ENCODE results near the gene CDKAL1.
"Not testable (repeated sequence)": the region's sequence is repeated elsewhere in the genome, so short reads cannot be mapped to it uniquely, and the experiment has no call there.

Gene CDKAL1

GRCh38 chr6:20710341-20710740 lies 176.1 kb downstream of the CDKAL1 start:
- Histone ChIP-seq H3K36me3 (ENCODE audit: control insufficient read depth in 1 of 2, insufficient read depth in 2 of 2, low read length in 2 of 2) (no peaks in the 10 kb centered on the region), H3K9me3 (ENCODE audit: control insufficient read depth in 1 of 2, low read length in 2 of 2) (no peaks in the 10 kb centered on the region), H3K27me3 (ENCODE audit: control insufficient read depth in 1 of 2, insufficient read depth in 2 of 2, low read length in 2 of 2) (no peaks in the 10 kb centered on the region), H3K9ac (ENCODE audit: low read depth in 1 of 2, low read length in 2 of 2) (no peak overlapping the region), H3K4me3 (ENCODE audit: low read depth in 1 of 2, low read length in 2 of 2) (no peak overlapping the region), H3K4me1 (ENCODE audit: control insufficient read depth in 1 of 2, insufficient read depth in 2 of 2, low read length in 2 of 2) (no peaks in the 10 kb centered on the region), H3K27ac (ENCODE audit: low read depth, low read length) (no peak overlapping the region)

GRCh38 chr6:20711518-20711917 lies 177.3 kb downstream of the CDKAL1 start:
- Histone ChIP-seq H3K4me1 (ENCODE audit: control insufficient read depth in 1 of 2, insufficient read depth in 2 of 2, low read length in 2 of 2) (no peaks in the 10 kb centered on the region), H3K4me3 (ENCODE audit: low read depth in 1 of 2, low read length in 2 of 2) (no peak overlapping the region), H3K9ac (ENCODE audit: low read depth in 1 of 2, low read length in 2 of 2) (no peak overlapping the region), H3K27me3 (ENCODE audit: control insufficient read depth in 1 of 2, insufficient read depth in 2 of 2, low read length in 2 of 2) (no peaks in the 10 kb centered on the region), H3K27ac (ENCODE audit: low read depth, low read length) (no peak overlapping the region), H3K36me3 (ENCODE audit: control insufficient read depth in 1 of 2, insufficient read depth in 2 of 2, low read length in 2 of 2) (no peaks in the 10 kb centered on the region), H3K9me3 (ENCODE audit: control insufficient read depth in 1 of 2, low read length in 2 of 2) (no peaks in the 10 kb centered on the region)

- no peak overlapping the region for H3K4me3 ChIP-seq (ENCODE audit: low read depth in 1 of 2, low read length in 2 of 2)
- H3K36me3 ChIP-seq (ENCODE audit: control insufficient read depth in 1 of 2, insufficient read depth in 2 of 2, low read length in 2 of 2), result no peaks in the 10 kb centered on the region
- H3K9me3 ChIP-seq (ENCODE audit: control insufficient read depth in 1 of 2, low read length in 2 of 2), result no peaks in the 10 kb centered on the region
- no peaks in the 10 kb centered on the region for H3K27me3 ChIP-seq (ENCODE audit: control insufficient read depth in 1 of 2, insufficient read depth in 2 of 2, low read length in 2 of 2)
- H3K9ac ChIP-seq (ENCODE audit: low read depth in 1 of 2, low read length in 2 of 2), result no peak overlapping the region
- no peaks in the 10 kb centered on the region for H3K4me1 ChIP-seq (ENCODE audit: control insufficient read depth in 1 of 2, insufficient read depth in 2 of 2, low read length in 2 of 2)
- H3K27ac ChIP-seq (ENCODE audit: low read depth, low read length), result no peak overlapping the region
These were observed 177.8 kb downstream of the CDKAL1 start for GRCh38 chr6:20712011-20712410.

- Histone ChIP-seq H3K27ac (ENCODE audit: low read depth, low read length) (no peak overlapping the region), H3K4me3 (ENCODE audit: low read depth in 1 of 2, low read length in 2 of 2) (no peak overlapping the region)
These were observed 181.0 kb downstream of the CDKAL1 start for GRCh38 chr6:20715135-20715806.

GRCh38 chr6:20716865-20717264 lies 182.6 kb downstream of the CDKAL1 start:
- no peak overlapping the region for H3K9ac ChIP-seq (ENCODE audit: low read depth in 1 of 2, low read length in 2 of 2)
- no peak overlapping the region for H3K4me3 ChIP-seq (ENCODE audit: low read depth in 1 of 2, low read length in 2 of 2)
- H3K9me3 ChIP-seq (ENCODE audit: control insufficient read depth in 1 of 2, low read length in 2 of 2), result no peaks in the 10 kb centered on the region
- H3K36me3 ChIP-seq (ENCODE audit: control insufficient read depth in 1 of 2, insufficient read depth in 2 of 2, low read length in 2 of 2), result no peaks in the 10 kb centered on the region
- H3K27me3 ChIP-seq (ENCODE audit: control insufficient read depth in 1 of 2, insufficient read depth in 2 of 2, low read length in 2 of 2), result no peaks in the 10 kb centered on the region
- no peak overlapping the region for H3K27ac ChIP-seq (ENCODE audit: low read depth, low read length)
- no peaks in the 10 kb centered on the region for H3K4me1 ChIP-seq (ENCODE audit: control insufficient read depth in 1 of 2, insufficient read depth in 2 of 2, low read length in 2 of 2)

More at GRCh38 chr6:20715135-20715806, 181.0 kb downstream of the CDKAL1 start:
- Histone ChIP-seq H3K36me3 (ENCODE audit: control insufficient read depth in 1 of 2, insufficient read depth in 2 of 2, low read length in 2 of 2) (no peaks in the 10 kb centered on the region), H3K4me1 (ENCODE audit: control insufficient read depth in 1 of 2, insufficient read depth in 2 of 2, low read length in 2 of 2) (no peaks in the 10 kb centered on the region), H3K27me3 (ENCODE audit: control insufficient read depth in 1 of 2, insufficient read depth in 2 of 2, low read length in 2 of 2) (no peaks in the 10 kb centered on the region), H3K9me3 (ENCODE audit: control insufficient read depth in 1 of 2, low read length in 2 of 2) (no peaks in the 10 kb centered on the region), H3K9ac (ENCODE audit: low read depth in 1 of 2, low read length in 2 of 2) (no peak overlapping the region)

- Histone ChIP-seq H3K9ac (ENCODE audit: low read depth in 1 of 2, low read length in 2 of 2) (no peak overlapping the region), H3K27ac (ENCODE audit: low read depth, low read length) (no peak overlapping the region), H3K36me3 (ENCODE audit: control insufficient read depth in 1 of 2, insufficient read depth in 2 of 2, low read length in 2 of 2) (no peaks in the 10 kb centered on the region), H3K4me3 (ENCODE audit: low read depth in 1 of 2, low read length in 2 of 2) (no peak overlapping the region), H3K4me1 (ENCODE audit: control insufficient read depth in 1 of 2, insufficient read depth in 2 of 2, low read length in 2 of 2) (no peaks in the 10 kb centered on the region), H3K27me3 (ENCODE audit: control insufficient read depth in 1 of 2, insufficient read depth in 2 of 2, low read length in 2 of 2) (no peaks in the 10 kb centered on the region), H3K9me3 (ENCODE audit: control insufficient read depth in 1 of 2, low read length in 2 of 2) (no peaks in the 10 kb centered on the region)
These were observed 183.5 kb downstream of the CDKAL1 start for GRCh38 chr6:20717743-20718142.

GRCh38 chr6:20718705-20719653 lies 184.7 kb downstream of the CDKAL1 start:
- Histone ChIP-seq H3K27me3 (ENCODE audit: control insufficient read depth in 1 of 2, insufficient read depth in 2 of 2, low read length in 2 of 2) (no peaks in the 10 kb centered on the region), H3K27ac (ENCODE audit: low read depth, low read length) (no peak overlapping the region), H3K4me3 (ENCODE audit: low read depth in 1 of 2, low read length in 2 of 2) (no peak overlapping the region), H3K36me3 (ENCODE audit: control insufficient read depth in 1 of 2, insufficient read depth in 2 of 2, low read length in 2 of 2) (no peaks in the 10 kb centered on the region), H3K9me3 (ENCODE audit: control insufficient read depth in 1 of 2, low read length in 2 of 2) (no peaks in the 10 kb centered on the region), H3K9ac (ENCODE audit: low read depth in 1 of 2, low read length in 2 of 2) (no peak overlapping the region), H3K4me1 (ENCODE audit: control insufficient read depth in 1 of 2, insufficient read depth in 2 of 2, low read length in 2 of 2) (no peaks in the 10 kb centered on the region)

GRCh38 chr6:20719980-20720379 lies 185.7 kb downstream of the CDKAL1 start:
- Histone ChIP-seq H3K27ac (ENCODE audit: low read depth, low read length) (no peak overlapping the region), H3K4me1 (ENCODE audit: control insufficient read depth in 1 of 2, insufficient read depth in 2 of 2, low read length in 2 of 2) (no peaks in the 10 kb centered on the region), H3K9me3 (ENCODE audit: control insufficient read depth in 1 of 2, low read length in 2 of 2) (no peaks in the 10 kb centered on the region), H3K9ac (ENCODE audit: low read depth in 1 of 2, low read length in 2 of 2) (no peak overlapping the region), H3K4me3 (ENCODE audit: low read depth in 1 of 2, low read length in 2 of 2) (no peak overlapping the region), H3K27me3 (ENCODE audit: control insufficient read depth in 1 of 2, insufficient read depth in 2 of 2, low read length in 2 of 2) (no peaks in the 10 kb centered on the region), H3K36me3 (ENCODE audit: control insufficient read depth in 1 of 2, insufficient read depth in 2 of 2, low read length in 2 of 2) (no peaks in the 10 kb centered on the region)

- not testable (repeated sequence) for H3K9me3 ChIP-seq (ENCODE audit: control insufficient read depth in 1 of 2, low read length in 2 of 2); H3K4me1 ChIP-seq (ENCODE audit: control insufficient read depth in 1 of 2, insufficient read depth in 2 of 2, low read length in 2 of 2); H3K27ac ChIP-seq (ENCODE audit: low read depth, low read length); H3K4me3 ChIP-seq (ENCODE audit: low read depth in 1 of 2, low read length in 2 of 2); H3K9ac ChIP-seq (ENCODE audit: low read depth in 1 of 2, low read length in 2 of 2); H3K36me3 ChIP-seq (ENCODE audit: control insufficient read depth in 1 of 2, insufficient read depth in 2 of 2, low read length in 2 of 2); H3K27me3 ChIP-seq (ENCODE audit: control insufficient read depth in 1 of 2, insufficient read depth in 2 of 2, low read length in 2 of 2)
These were observed 186.9 kb downstream of the CDKAL1 start for GRCh38 chr6:20721121-20721520.

GRCh38 chr6:20722455-20722854 lies 188.2 kb downstream of the CDKAL1 start:
- H3K9ac ChIP-seq (ENCODE audit: low read depth in 1 of 2, low read length in 2 of 2), result no peak overlapping the region
- H3K4me1 ChIP-seq (ENCODE audit: control insufficient read depth in 1 of 2, insufficient read depth in 2 of 2, low read length in 2 of 2), result no peaks in the 10 kb centered on the region
- H3K36me3 ChIP-seq (ENCODE audit: control insufficient read depth in 1 of 2, insufficient read depth in 2 of 2, low read length in 2 of 2), result no peaks in the 10 kb centered on the region
- H3K4me3 ChIP-seq (ENCODE audit: low read depth in 1 of 2, low read length in 2 of 2), result no peak overlapping the region
- H3K27me3 ChIP-seq (ENCODE audit: control insufficient read depth in 1 of 2, insufficient read depth in 2 of 2, low read length in 2 of 2), result no peaks in the 10 kb centered on the region
- no peaks in the 10 kb centered on the region for H3K9me3 ChIP-seq (ENCODE audit: control insufficient read depth in 1 of 2, low read length in 2 of 2)
- H3K27ac ChIP-seq (ENCODE audit: low read depth, low read length), result no peak overlapping the region
